GM18505 (cell line): ENCODE measurements around the gene PI3.
"Not testable (repeated sequence)": the region's sequence is repeated elsewhere in the genome, so short reads cannot be mapped to it uniquely, and the experiment has no call there.

Experiments
- ATAC-seq: cut with Tn5 transposase; IDR thresholded peaks from one replicate; pipeline ENCODE4 v1.9.1; 2021; ENCODE audit not compliant: unreplicated experiment
- POLR2A ChIP-seq: IDR thresholded peaks from 4 replicates; pipeline ENCODE4 v1.6.1; 2011; ENCODE audit warnings: borderline replicate concordance; ENCODE audit not compliant: insufficient read depth, insufficient read length; ENCODE audit errors: extremely low read depth

The PI3 gene

GRCh38 chr20:45174434-45175364 is at the start of gene PI3:
Gene PI3, plus strand, starts transcription at chr20:45174902. Its CDS starts 21 bp downstream, at chr20:45174923.
- TF ChIP-seq POLR2A: no peak
- ATAC-seq: no peak

DNA sequence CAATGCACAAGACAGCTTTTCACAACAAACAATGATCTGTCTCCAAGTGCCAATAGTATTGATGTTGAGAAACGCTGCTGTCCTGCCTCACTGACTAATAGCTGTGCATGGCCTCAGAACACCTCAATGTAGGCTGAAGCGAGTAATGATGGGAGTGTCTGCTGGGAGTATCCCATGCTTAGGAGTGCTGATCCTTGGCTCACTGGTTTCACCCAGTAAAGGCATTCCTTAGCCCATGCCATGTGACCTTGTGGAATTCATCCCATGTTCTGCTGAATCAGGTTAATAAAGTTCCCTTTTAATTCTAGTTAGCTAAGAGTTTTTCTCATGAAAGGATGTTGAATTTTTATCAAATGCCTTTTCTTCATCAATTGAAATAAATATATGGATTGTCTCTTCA is 46.6 kb upstream of the PI3 start:
- no peak for ATAC-seq
- TF ChIP-seq POLR2A: no peak

DNA sequence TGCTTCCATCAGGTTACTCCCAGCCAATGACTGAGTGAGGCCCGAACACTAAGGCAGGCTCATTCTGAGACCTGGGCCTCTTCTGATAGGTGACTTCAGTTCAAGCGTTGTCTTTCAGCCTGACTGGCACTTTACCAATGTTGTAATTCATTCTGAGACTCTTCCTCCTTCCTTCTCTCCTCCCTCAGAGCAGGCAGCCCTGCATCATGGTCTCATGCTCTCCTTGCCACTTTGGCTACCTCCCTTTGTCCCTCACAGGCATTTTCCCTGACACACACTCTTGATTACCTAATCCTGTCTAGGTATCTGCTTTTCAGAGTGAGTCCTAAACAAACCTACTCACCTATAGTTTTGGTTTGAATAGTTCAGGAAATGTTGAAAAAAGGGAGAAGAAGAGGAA is 37.8 kb upstream of the PI3 start:
- TF ChIP-seq POLR2A: no peak
- no peak for ATAC-seq

GRCh38 chr20:45138561-45139300 is 36.0 kb upstream of the PI3 start:
- no peak for ATAC-seq

GRCh38 chr20:45139733-45140375 is 34.8 kb upstream of the PI3 start:
- not testable (repeated sequence) for ATAC-seq

More at GRCh38 chr20:45138561-45139300, 36.0 kb upstream of the PI3 start:
- TF ChIP-seq POLR2A: no peak

- no peak for ATAC-seq
- TF ChIP-seq POLR2A: no peak
These were observed 33.9 kb upstream of the PI3 start for GRCh38 chr20:45140836-45141235.

GRCh38 chr20:45149062-45149461 is 25.6 kb upstream of the PI3 start:
- TF ChIP-seq POLR2A: no peak
- ATAC-seq: no peak

DNA sequence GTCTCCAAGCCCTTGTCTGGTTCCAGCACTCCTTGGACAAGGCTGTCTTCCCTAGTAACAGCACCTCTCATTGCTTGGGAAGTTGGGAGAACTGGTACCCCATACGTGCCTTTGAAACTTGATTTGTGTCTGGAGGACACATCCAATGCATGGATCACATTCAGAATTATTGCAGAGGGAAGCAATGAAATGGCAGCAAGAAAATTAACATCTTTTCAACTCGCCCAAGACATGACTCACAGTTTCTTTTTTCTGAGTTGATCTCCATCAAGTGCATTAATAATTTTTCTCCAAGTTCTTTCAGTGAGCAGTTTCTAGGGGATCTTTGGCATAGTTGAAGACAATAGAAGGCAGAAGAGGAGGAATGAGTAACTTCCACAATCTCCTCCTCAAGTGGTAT is 22.3 kb upstream of the PI3 start:
- no peak for TF ChIP-seq POLR2A
- ATAC-seq: no peak

DNA sequence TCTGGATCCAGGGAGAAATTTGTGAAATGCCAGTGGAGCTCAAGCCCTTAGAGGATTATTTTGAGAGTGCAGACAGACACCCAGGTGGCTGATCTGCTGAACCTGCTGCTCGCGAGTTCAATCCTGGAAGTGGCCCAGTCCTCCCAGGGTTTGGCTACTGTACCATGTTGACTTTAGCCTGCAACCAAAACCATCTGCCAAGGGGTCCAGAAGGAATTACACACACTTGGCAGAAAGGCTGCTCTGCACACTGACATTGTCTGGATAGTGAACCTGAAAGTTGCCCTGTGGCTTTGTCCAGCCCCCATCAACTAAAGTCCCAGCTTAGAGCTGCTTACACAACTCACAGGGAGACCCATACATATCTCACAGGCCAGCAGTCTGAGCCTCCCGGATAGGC is 21.6 kb upstream of the PI3 start:
- TF ChIP-seq POLR2A: no peak

GRCh38 chr20:45153752-45154151 is 20.9 kb upstream of the PI3 start:
- no peak for ATAC-seq
- TF ChIP-seq POLR2A: no peak

More for the DNA sequence above, 21.6 kb upstream of the PI3 start:
- ATAC-seq: no peak

DNA sequence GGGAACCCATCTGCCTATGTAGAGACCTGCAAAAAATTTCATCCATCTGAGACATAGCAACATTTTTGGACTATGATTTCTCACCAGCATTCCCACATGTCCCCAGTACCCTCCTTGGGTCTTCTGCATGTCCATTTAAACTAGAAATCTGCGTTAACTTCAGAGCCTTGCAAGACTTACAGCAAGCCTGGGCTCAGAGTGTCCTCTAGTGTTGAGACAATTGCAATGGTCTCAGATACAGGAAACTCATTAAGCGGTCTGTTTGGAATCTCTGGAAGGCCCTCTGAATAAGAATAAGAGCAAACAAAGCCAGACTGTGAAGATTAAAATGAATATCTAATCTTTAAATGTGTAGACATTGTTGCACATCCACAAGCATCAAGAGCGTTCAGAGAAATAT is 20.5 kb upstream of the PI3 start:
- no peak for TF ChIP-seq POLR2A
- no peak for ATAC-seq

GRCh38 chr20:45154794-45155193 is 19.9 kb upstream of the PI3 start:
- not testable (repeated sequence) for ATAC-seq

GRCh38 chr20:45156713-45157112 is 18.0 kb upstream of the PI3 start:
- ATAC-seq: no peak
- no peak for TF ChIP-seq POLR2A
